Vagina (tissue), 2 donors: ENCODE data around the gene C22orf31. TPM values are rescaled to one million over a fixed set of nuclear protein-coding genes. Genes with fewer than 3 reads are reported as not detected.

Experiments
- DNase-seq, 2 donors: peaks; one replicate each; pipeline ENCODE4 v3.0.0-alpha.2; 2017; ENCODE audit errors: extremely low spot score in 2 of 2
- H3K27ac ChIP-seq: fragments of 200-600 bp; sonication (generic); one replicate; pipeline ENCODE4 v1.5.1; 2019
- H3K27me3 ChIP-seq: fragments of 200-600 bp; sonication (generic); one replicate; pipeline ENCODE4 v1.5.1; 2019
- H3K36me3 ChIP-seq, 2 donors: fragments of 200-600 bp; sonication (generic); one replicate each; pipeline ENCODE4 v1.5.1; 2017 to 2019
- H3K4me1 ChIP-seq: fragments of 200-600 bp; sonication (generic); one replicate; pipeline ENCODE4 v1.5.1; 2019
- H3K4me3 ChIP-seq, 2 donors: fragments of 200-600 bp; sonication (generic); 1 replicate in 1 of 2; 2 replicates in 1 of 2; pipeline ENCODE4 v1.5.1; 2016 to 2019
- H3K9me3 ChIP-seq: fragments of 200-600 bp; sonication (generic); one replicate; pipeline ENCODE4 v1.5.1; 2019
- CTCF ChIP-seq, 3 experiments: fragments of 450-650 bp in 2 of 3; fragments of 200-600 bp in 1 of 3; sonication (generic) in 1 of 3; IDR thresholded peaks; one replicate each; pipeline ENCODE4 v1.5.1; 2017 to 2019; ENCODE audit warnings: antibody characterized with exemption in 3 of 3, mild to moderate bottlenecking in 2 of 3, moderate library complexity in 2 of 3
- POLR2A ChIP-seq, 2 donors: fragments of 450-650 bp; IDR thresholded peaks; one replicate each; pipeline ENCODE4 v1.6.1; 2017; ENCODE audit warnings: antibody characterized with exemption in 2 of 2, mild to moderate bottlenecking in 2 of 2, moderate library complexity in 2 of 2
- POLR2AphosphoS5 ChIP-seq, 2 donors: sonication (generic); formaldehyde crosslinking; IDR thresholded peaks; one replicate each; pipeline ENCODE4 v1.9.0; 2017; ENCODE audit warnings: antibody characterized with exemption in 2 of 2, mild to moderate bottlenecking in 2 of 2, low read depth in 1 of 2; ENCODE audit not compliant: insufficient read depth in 1 of 2
- intact Hi-C: fragments of 100-400 bp; cut with DNase I; formaldehyde crosslinking; loops from one replicate; pipeline ENCODE4 v1.15.1; 2023
- total RNA-seq: library from RNA; depleted of rRNA; stranded (reverse); fragments of >200 nt; gene quantifications from one replicate; pipeline ENCODE4 v1.2.3, GENCODE V29; 2016

C22orf31 gene
- total RNA-seq, 1 donor from 2014 or later: not detected

DNA sequence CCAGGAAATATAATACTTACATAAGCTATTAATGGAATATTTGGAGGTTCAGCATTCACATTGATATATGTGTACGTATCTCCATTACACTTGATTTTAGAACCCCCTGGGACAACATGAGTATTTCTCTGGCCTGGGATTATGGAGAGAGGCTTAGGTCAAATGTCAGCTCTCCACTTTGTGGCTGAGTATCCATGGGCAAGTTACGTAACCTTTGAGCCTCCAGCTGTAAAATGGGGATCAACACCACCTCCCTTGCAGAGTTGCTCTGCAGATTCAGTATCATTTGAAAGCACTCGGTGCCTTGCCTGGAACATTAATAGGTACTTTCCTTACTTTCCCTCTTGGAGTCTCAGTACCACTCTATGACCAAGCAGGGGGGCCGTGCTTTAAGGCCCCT, 33.2 kb downstream of the C22orf31 start:
- Histone ChIP-seq H3K27me3 (no peaks in the 10 kb centered on the region), H3K4me3 (no peak overlapping the region), H3K36me3 (no peaks in the 10 kb centered on the region), H3K4me1 (peaks cover 35% of the 10 kb centered on the region), H3K27ac (no peak overlapping the region), H3K9me3 (no peaks in the 10 kb centered on the region)
- TF ChIP-seq POLR2AphosphoS5 (IDR thresholded peaks at IDR 0.05; ENCODE audit: insufficient read depth in 1 of 2, low read depth in 1 of 2): no peak
- TF ChIP-seq CTCF (IDR thresholded peaks at IDR 0.05): no peak
- TF ChIP-seq POLR2A (IDR thresholded peaks at IDR 0.05): no peak
- intact Hi-C loops: no loop called here
- no peak for DNase-seq

GRCh38 chr22:29026579-29026978, 35.1 kb downstream of the C22orf31 start:
- Histone ChIP-seq H3K27me3 (no peaks in the 10 kb centered on the region), H3K4me1 (peaks cover 27% of the 10 kb centered on the region), H3K36me3 (no peaks in the 10 kb centered on the region), H3K4me3 (no peak overlapping the region), H3K27ac (no peak overlapping the region), H3K9me3 (no peaks in the 10 kb centered on the region)
- no peak for DNase-seq
- intact Hi-C loops: no loop called here
- no peak for TF ChIP-seq POLR2AphosphoS5 (IDR thresholded peaks at IDR 0.05; ENCODE audit: insufficient read depth in 1 of 2, low read depth in 1 of 2)
- TF ChIP-seq CTCF (IDR thresholded peaks at IDR 0.05): no peak
- TF ChIP-seq POLR2A (IDR thresholded peaks at IDR 0.05): no peak

DNA sequence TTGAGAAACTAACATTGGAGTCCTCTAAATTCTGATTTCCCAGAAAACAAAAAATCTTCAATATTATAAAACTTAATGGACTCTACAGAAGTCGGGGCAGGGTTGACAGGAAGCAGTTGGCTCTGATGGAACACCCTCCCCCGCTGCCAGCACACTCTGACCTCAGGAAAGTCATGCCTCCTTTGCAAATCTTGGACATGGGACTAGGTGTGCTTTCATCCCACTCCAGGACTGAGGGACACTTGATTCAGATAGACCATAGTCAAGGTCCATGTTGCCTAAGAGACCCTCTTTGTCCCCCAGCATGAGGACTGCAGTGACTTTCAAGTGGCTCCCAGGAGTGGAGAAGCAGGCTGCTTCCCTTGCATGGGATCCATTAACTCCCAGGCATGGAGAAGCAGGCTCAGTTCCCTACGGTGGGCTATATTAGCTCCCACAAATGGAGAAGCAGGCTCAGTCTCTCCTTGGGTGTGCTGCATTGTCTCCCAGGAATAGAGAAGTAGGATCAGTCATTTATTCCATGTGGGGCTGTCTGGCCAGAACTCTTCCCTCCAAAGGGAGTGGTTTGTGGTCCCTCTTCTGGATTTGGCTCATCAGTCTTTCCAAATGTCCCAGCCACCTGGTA, 38.3 kb downstream of the C22orf31 start:
- Histone ChIP-seq H3K4me3 (no peak overlapping the region), H3K4me1 (peaks cover 10% of the 10 kb centered on the region), H3K36me3 (peaks cover 0 to 2% of the 10 kb centered on the region in 2 donors), H3K9me3 (no peaks in the 10 kb centered on the region), H3K27me3 (no peaks in the 10 kb centered on the region), H3K27ac (no peak overlapping the region)
- intact Hi-C loops: no loop called here
- no peak for DNase-seq
- TF ChIP-seq POLR2A (IDR thresholded peaks at IDR 0.05) (no peak), CTCF (IDR thresholded peaks at IDR 0.05) (no peak), POLR2AphosphoS5 (IDR thresholded peaks at IDR 0.05; ENCODE audit: insufficient read depth in 1 of 2, low read depth in 1 of 2) (no peak)

DNA sequence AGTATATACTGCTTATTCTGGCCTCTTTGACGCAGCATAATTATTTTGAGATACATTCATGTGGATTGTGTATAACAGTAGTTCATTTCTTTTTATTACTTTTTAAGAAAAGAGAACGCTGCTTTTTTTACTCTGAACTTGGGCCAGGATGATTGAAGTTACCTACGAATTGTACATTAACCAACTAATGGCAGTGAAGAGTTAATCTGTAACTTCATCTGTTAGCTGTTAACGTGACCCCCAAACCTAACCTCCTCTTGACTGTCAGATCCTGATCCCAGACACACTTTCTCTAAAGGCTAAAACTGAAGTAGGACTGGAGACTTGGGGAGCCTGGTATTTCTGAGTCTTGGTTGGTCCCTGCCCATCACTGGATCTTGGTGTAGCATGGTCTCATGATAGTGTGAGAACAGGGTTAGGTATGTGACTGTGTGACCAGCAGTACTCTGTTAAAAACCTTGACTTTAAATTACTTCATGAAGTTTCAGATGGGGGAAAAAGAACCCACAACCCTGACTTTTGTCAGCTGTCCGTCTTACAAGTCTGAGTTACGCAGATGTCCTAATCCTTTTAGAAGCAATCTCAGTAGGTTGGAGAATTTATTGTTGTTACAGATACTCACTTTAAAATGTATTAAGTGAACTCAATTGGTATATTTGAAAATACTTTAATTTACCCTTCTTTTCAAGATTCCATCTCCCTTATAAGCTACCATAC, 39.4 kb downstream of the C22orf31 start:
- Histone ChIP-seq H3K9me3 (no peaks in the 10 kb centered on the region), H3K27ac (no peak overlapping the region), H3K27me3 (no peaks in the 10 kb centered on the region), H3K4me1 (peaks cover 10% of the 10 kb centered on the region), H3K4me3 (no peak overlapping the region), H3K36me3 (peaks cover 0 to 2% of the 10 kb centered on the region in 2 donors)
- no peak for TF ChIP-seq POLR2AphosphoS5 (IDR thresholded peaks at IDR 0.05; ENCODE audit: insufficient read depth in 1 of 2, low read depth in 1 of 2)
- TF ChIP-seq POLR2A (IDR thresholded peaks at IDR 0.05): no peak
- no peak for TF ChIP-seq CTCF (IDR thresholded peaks at IDR 0.05)
- no peak for DNase-seq
- intact Hi-C loops: no loop called here
